PFSK-1 (cell line): ENCODE measurements around the gene LBHD2.

Experiments used
- FOXP2 ChIP-seq: optimal IDR thresholded peaks from 2 replicates; pipeline ENCODE3; 2011; ENCODE audit warnings: borderline replicate concordance, control low read depth, inconsistent platforms; ENCODE audit not compliant: insufficient read depth; ENCODE audit errors: extremely low read length, extremely low read depth
- POLR2AphosphoS5 ChIP-seq: IDR thresholded peaks from 2 replicates; pipeline ENCODE4 v1.6.1; 2012; ENCODE audit warnings: low read depth, mild to moderate bottlenecking, control low read depth, low read length, moderate library complexity
- REST ChIP-seq, 2 experiments: IDR thresholded peaks; 2 replicates each; pipeline versions ENCODE4 v1.6.1 to v1.8.0; 2011 to 2012; ENCODE audit warnings: low read depth in 2 of 2, low read length in 2 of 2, control low read depth in 1 of 2, inconsistent platforms in 1 of 2, mild to moderate bottlenecking in 1 of 2, moderate library complexity in 1 of 2; ENCODE audit not compliant: insufficient read depth in 1 of 2
- SIN3A ChIP-seq: IDR thresholded peaks from 2 replicates; pipeline ENCODE4 v1.6.1; 2012; ENCODE audit warnings: mild to moderate bottlenecking, low read length, moderate library complexity, borderline replicate concordance; ENCODE audit not compliant: insufficient read depth
- TAF1 ChIP-seq: IDR thresholded peaks from 2 replicates; pipeline ENCODE4 v1.6.1; 2012; ENCODE audit warnings: low read length, control low read depth, borderline replicate concordance; ENCODE audit not compliant: insufficient read depth

GRCh38 chr14:103111232-103111868 is 27.3 kb downstream of the LBHD2 start:
- TF ChIP-seq POLR2AphosphoS5 = no peak
- TF ChIP-seq REST (IDR thresholded peaks at IDR 0.05; ENCODE audit: insufficient read depth in 1 of 2, low read depth in 2 of 2, low read length in 2 of 2) = no peak
- no peak for TF ChIP-seq TAF1
- no peak for TF ChIP-seq SIN3A
- no peak for TF ChIP-seq FOXP2
